ENCODE data around the gene FBXO39. TPM values are rescaled to one million over a fixed set of nuclear protein-coding genes. Genes with fewer than 3 reads are reported as not detected.

The FBXO39 gene
- total and polyA plus RNA-seq, 12 donors = 0.13 to 0.37 (median 0.26) TPM; not detected in 9

DNA sequence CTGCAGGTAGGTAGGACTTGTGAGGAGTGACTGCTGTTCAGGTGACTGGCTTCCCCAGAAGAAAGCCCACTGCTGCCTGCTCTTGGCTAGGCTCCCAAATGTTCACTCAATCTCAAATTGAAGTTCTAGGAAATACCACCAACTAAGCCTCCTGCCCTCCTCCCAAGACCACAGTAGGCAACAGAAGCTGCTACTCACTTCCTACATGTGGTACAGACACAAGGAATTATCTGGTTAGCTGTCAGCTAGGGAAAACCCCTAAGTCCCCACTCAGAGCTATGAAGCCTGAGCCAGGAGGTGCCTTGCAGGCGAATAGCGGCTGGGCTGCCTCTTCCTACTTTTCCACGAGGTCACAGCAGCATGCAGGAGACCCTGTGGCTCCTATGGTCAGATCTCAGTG lies 4.9 kb downstream of the FBXO39 start:
- Histone ChIP-seq H3K9me3 (peaks cover 0 to 69% (median 11%) of the 10 kb centered on the region in 11 donors), H3K36me3 (no peaks in the 10 kb centered on the region), H3K27ac (no peak overlapping the region), H3K4me3 (no peak overlapping the region), H3K4me1 (peaks cover 0 to 4% (median 0%) of the 10 kb centered on the region in 9 donors), H3K27me3 (peaks cover 0 to 56% (median 15%) of the 10 kb centered on the region in 7 donors)
- TF ChIP-seq, protein P1, sequence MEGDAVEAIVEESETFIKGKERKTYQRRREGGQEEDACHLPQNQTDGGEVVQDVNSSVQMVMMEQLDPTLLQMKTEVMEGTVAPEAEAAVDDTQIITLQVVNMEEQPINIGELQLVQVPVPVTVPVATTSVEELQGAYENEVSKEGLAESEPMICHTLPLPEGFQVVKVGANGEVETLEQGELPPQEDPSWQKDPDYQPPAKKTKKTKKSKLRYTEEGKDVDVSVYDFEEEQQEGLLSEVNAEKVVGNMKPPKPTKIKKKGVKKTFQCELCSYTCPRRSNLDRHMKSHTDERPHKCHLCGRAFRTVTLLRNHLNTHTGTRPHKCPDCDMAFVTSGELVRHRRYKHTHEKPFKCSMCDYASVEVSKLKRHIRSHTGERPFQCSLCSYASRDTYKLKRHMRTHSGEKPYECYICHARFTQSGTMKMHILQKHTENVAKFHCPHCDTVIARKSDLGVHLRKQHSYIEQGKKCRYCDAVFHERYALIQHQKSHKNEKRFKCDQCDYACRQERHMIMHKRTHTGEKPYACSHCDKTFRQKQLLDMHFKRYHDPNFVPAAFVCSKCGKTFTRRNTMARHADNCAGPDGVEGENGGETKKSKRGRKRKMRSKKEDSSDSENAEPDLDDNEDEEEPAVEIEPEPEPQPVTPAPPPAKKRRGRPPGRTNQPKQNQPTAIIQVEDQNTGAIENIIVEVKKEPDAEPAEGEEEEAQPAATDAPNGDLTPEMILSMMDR (IDR thresholded peaks at IDR 0.05) = no peak
- intact Hi-C loops (cut with DNase I) = no loop called here
- WGBS, 2 donors = 62 to 68% methylated on average over 3 of the region's 3 CpGs
- DNase-seq (no peak), ATAC-seq (no peak)

DNA sequence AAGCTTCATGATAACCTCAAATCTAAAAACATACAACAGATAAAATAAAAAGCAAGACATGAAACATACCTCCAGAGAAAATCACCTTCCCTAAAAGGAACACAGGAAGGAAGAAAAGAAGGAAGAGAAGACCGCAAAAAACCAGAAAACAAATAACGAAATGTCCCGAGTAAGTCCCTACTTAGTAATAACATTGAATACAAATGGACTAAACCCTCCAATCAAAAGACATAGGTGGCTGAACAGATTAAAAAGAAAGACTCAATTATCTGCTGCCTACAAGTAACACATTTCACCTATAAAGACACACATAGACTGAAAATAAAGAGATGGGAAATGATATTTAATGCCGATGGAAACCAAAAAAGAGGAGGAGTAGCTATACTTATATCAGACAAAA lies 6.2 kb downstream of the FBXO39 start:
- no peak overlapping the region for H3K4me3 ChIP-seq
- no peak for ATAC-seq
- H3K9me3 ChIP-seq = peaks cover 0 to 69% (median 12%) of the 10 kb centered on the region in 11 donors
- TF ChIP-seq, protein P1 (IDR thresholded peaks at IDR 0.05) = no peak
- peaks cover 0 to 50% (median 7%) of the 10 kb centered on the region in 7 donors for H3K27me3 ChIP-seq
- no peaks in the 10 kb centered on the region for H3K4me1 ChIP-seq
- no peak overlapping the region for H3K27ac ChIP-seq
- intact Hi-C loops (cut with DNase I) = no loop called here
- WGBS, 2 donors = 93 to 96% methylated on average over 4 of the region's 4 CpGs
- no peaks in the 10 kb centered on the region for H3K36me3 ChIP-seq
- no peak for DNase-seq

DNA sequence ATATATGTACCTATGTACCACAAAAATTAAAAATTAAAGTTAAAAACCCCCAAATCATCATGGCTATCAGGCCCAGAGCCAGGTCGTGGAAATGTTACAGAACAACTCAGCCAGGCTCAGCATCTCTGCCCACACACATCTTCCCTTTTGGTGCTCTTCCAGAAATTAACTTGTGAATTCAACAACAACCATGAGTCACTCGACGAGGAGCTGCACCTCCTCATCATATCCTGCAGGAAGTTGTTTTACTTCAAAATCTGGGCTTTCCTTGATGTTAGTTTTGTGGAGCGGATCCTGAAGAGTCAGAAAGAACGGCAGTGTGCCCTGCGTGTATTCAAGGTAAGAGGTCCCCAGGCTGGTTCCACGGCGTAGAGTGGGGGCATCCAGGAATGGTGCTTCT lies 10.6 kb downstream of the FBXO39 start:
- 48 to 59% methylated on average over 8 of the region's 8 CpGs for WGBS, 2 donors
- Histone ChIP-seq H3K4me1 (no peaks in the 10 kb centered on the region), H3K27me3 (peaks cover 0 to 52% (median 11%) of the 10 kb centered on the region in 7 donors)

DNA sequence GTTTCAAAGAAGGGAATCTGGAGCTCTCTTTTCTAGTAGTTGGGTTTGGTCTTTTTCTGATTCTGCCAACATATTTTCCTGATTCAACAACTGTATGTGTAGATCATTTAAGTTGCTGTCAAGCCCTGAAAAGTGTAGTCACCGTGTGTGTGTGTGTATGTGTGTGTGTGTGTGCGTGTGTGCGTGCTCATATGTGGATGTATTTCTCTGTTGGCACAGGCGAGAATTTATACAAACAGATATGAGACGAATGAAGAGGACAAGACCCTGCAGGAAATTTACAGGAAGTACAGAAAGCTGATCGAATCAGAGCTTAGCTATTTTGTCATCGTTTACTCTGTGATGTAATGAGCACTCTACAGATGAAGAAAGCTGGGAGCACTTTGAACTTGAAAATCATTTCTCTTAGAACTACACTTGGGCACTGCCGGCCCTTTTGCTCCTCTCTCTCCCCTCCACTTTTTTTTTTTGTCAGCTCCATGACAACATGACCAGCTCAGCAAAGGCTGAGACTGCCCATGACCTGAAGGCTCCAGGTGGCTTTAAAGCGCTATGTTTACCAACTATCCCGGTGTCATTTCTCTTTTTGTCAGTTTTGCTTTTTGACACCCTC lies 11.2 kb downstream of the FBXO39 start:
- 56 to 73% methylated on average over 10 of the region's 10 CpGs for WGBS, 2 donors
- H3K36me3 ChIP-seq = no peaks in the 10 kb centered on the region
- ATAC-seq (no peak), DNase-seq (no peak)
- H3K9me3 ChIP-seq = peaks cover 0 to 40% (median 12%) of the 10 kb centered on the region in 11 donors
- no peak overlapping the region for H3K27ac ChIP-seq
- peaks cover 0 to 57% (median 13%) of the 10 kb centered on the region in 7 donors for H3K27me3 ChIP-seq
- intact Hi-C loops (cut with DNase I) = no loop called here
- H3K4me1 ChIP-seq = no peaks in the 10 kb centered on the region
- no peak overlapping the region for H3K4me3 ChIP-seq
- TF ChIP-seq, protein P1 (IDR thresholded peaks at IDR 0.05) = no peak

More for the DNA sequence above, 10.6 kb downstream of the FBXO39 start:
- TF ChIP-seq, protein P1 (IDR thresholded peaks at IDR 0.05) = no peak
- Histone ChIP-seq H3K4me3 (no peak overlapping the region), H3K27ac (no peak overlapping the region), H3K9me3 (peaks cover 0 to 42% (median 12%) of the 10 kb centered on the region in 11 donors), H3K36me3 (no peaks in the 10 kb centered on the region)
- DNase-seq (no peak), ATAC-seq (peak in 1 of 8 donors; percentile 52)
- intact Hi-C loops (cut with DNase I) = no loop called here

Data from heart right ventricle (tissue), 16 donors.